ENCODE data around the gene GVQW3.

- TF ChIP-seq CTCF (IDR thresholded peaks at IDR 0.05) = no peak
- TF ChIP-seq POLR2A (IDR thresholded peaks at IDR 0.05) = no peak
Observed at GRCh38 chr11:76424379-76424778, 43.3 kb downstream of the GVQW3 start.

Data from thyroid gland (tissue), 4 donors.